Neural cell (in vitro differentiated cells): ENCODE data around the gene LAMA5. TPM values are rescaled to one million over a fixed set of nuclear protein-coding genes. Genes with fewer than 3 reads are reported as not detected.

Source experiments
- H2AFZ ChIP-seq: fragments of 200-600, 300-800 bp; sonication (generic), shearing (Covaris generic); 2 replicates; pipeline ENCODE4 v1.6.0; 2014; ENCODE audit warnings: low read depth, mild to moderate bottlenecking, antibody characterized with exemption, low read length, moderate library complexity
- H3F3A ChIP-seq: fragments of 200-600 bp; shearing (Covaris generic); 2 replicates; pipeline ENCODE4 v1.6.1; 2016; ENCODE audit warnings: mild to moderate bottlenecking, moderate library complexity, mixed read lengths, antibody characterized with exemption, low read length; ENCODE audit not compliant: insufficient read depth, poor library complexity, severe bottlenecking
- H3K27ac ChIP-seq: fragments of 200-600, 300-800 bp; sonication (generic), shearing (Covaris generic); 2 replicates; pipeline ENCODE4 v1.5.1; 2014; ENCODE audit warnings: mild to moderate bottlenecking, low read length, moderate library complexity
- H3K27me3 ChIP-seq: fragments of 300-800, 200-600 bp; sonication (generic), shearing (Covaris generic); 2 replicates; pipeline ENCODE4 v1.6.0; 2014; ENCODE audit warnings: mild to moderate bottlenecking, low read depth, low read length, moderate library complexity; ENCODE audit not compliant: insufficient read depth
- H3K36me3 ChIP-seq: fragments of 300-800, 200-600 bp; sonication (generic), shearing (Covaris generic); 2 replicates; pipeline ENCODE4 v1.5.1; 2014; ENCODE audit warnings: mild to moderate bottlenecking, antibody characterized with exemption, low read length, moderate library complexity; ENCODE audit not compliant: insufficient read depth
- H3K4me2 ChIP-seq: fragments of 300-800, 200-600 bp; sonication (generic), shearing (Covaris generic); 2 replicates; pipeline ENCODE4 v1.6.0; 2014; ENCODE audit warnings: mild to moderate bottlenecking, low read length
- H3K4me3 ChIP-seq: fragments of 300-800, 200-600 bp; sonication (generic), shearing (Covaris generic); 2 replicates; pipeline ENCODE4 v1.5.1; 2014; ENCODE audit warnings: mild to moderate bottlenecking, low read length, moderate library complexity
- H3K79me2 ChIP-seq: fragments of 200-600 bp; shearing (Covaris generic); replicated peaks from 2 replicates; pipeline ENCODE4 v1.6.0; 2014; ENCODE audit warnings: mild to moderate bottlenecking, low read length, moderate library complexity; ENCODE audit not compliant: insufficient read depth
- H3K9ac ChIP-seq: fragments of 300-800, 200-600 bp; sonication (generic), shearing (Covaris generic); 2 replicates; pipeline ENCODE4 v1.6.1; 2016; ENCODE audit warnings: mild to moderate bottlenecking, low read length, mixed read lengths
- H3K9me2 ChIP-seq: fragments of 200-600 bp; shearing (Covaris generic); 2 replicates; pipeline ENCODE4 v1.6.1; 2016; ENCODE audit warnings: mild to moderate bottlenecking, low read length, mixed read lengths; ENCODE audit not compliant: insufficient read depth
- H3K9me3 ChIP-seq: fragments of 200-600, 300-800 bp; sonication (generic), shearing (Covaris generic); 2 replicates; pipeline ENCODE4 v1.6.1; 2016; ENCODE audit warnings: mild to moderate bottlenecking, mixed run types, low read length, moderate library complexity, mixed read lengths
- H4K20me1 ChIP-seq: fragments of 200-600 bp; shearing (Covaris generic); 2 replicates; pipeline ENCODE4 v1.6.1; 2016; ENCODE audit warnings: mild to moderate bottlenecking, mixed run types; ENCODE audit not compliant: insufficient read depth
- CTCF ChIP-seq: fragments of 450-650 bp; IDR thresholded peaks from 2 replicates; pipeline ENCODE4 v1.5.1; 2014; ENCODE audit warnings: antibody characterized with exemption, mild to moderate bottlenecking, moderate library complexity; ENCODE audit not compliant: poor library complexity, severe bottlenecking
- EP300 ChIP-seq: fragments of 450-650 bp; conservative IDR thresholded peaks from 2 replicates; pipeline ENCODE4 v1.6.1; 2014; ENCODE audit warnings: antibody characterized with exemption, mild to moderate bottlenecking, moderate library complexity; ENCODE audit not compliant: poor library complexity, severe bottlenecking
- EZH2 ChIP-seq: fragments of 200-600, 300-800 bp; shearing (Covaris generic), sonication (generic); IDR thresholded peaks from 2 replicates; pipeline ENCODE4 v1.6.1; 2014; ENCODE audit warnings: antibody characterized with exemption, low read length, borderline replicate concordance, mild to moderate bottlenecking; ENCODE audit not compliant: insufficient read depth, poor library complexity, severe bottlenecking
- MXI1 ChIP-seq: fragments of 450-650 bp; conservative IDR thresholded peaks from 2 replicates; pipeline ENCODE4 v1.6.1; 2014; ENCODE audit warnings: antibody characterized with exemption, mild to moderate bottlenecking; ENCODE audit not compliant: poor library complexity, severe bottlenecking
- POLR2AphosphoS5 ChIP-seq: IDR thresholded peaks from 2 replicates; pipeline ENCODE4 v1.6.1; 2012
- RAD21 ChIP-seq: fragments of 450-650 bp; conservative IDR thresholded peaks from 2 replicates; pipeline ENCODE4 v1.6.1; 2014; ENCODE audit warnings: antibody characterized with exemption, mild to moderate bottlenecking, moderate library complexity
- REST ChIP-seq: IDR thresholded peaks from 2 replicates; pipeline ENCODE4 v1.6.1; 2012; ENCODE audit warnings: borderline replicate concordance
- SMC3 ChIP-seq: fragments of 450-650 bp; conservative IDR thresholded peaks from 2 replicates; pipeline ENCODE4 v1.6.1; 2014; ENCODE audit warnings: antibody characterized with exemption, mild to moderate bottlenecking, moderate library complexity; ENCODE audit not compliant: poor library complexity
- TAF1 ChIP-seq: IDR thresholded peaks from 2 replicates; pipeline ENCODE4 v1.6.1; 2012; ENCODE audit warnings: low read depth
- polyA plus RNA-seq: library from polyadenylated mRNA; depleted of rRNA; stranded (reverse); fragments of >200 nt; gene quantifications from 2 replicates; pipeline ENCODE4 v1.2.3, GENCODE V29; 2014

LAMA5 gene
- polyA plus RNA-seq, 1 donor from 2014 or later = 27.2 TPM

- H3K79me2 ChIP-seq = no peaks in the 10 kb centered on the region
- H3K4me3 ChIP-seq = no peak overlapping the region
- no peak overlapping the region for H2AFZ ChIP-seq
- H3K27me3 ChIP-seq = no peaks in the 10 kb centered on the region
- H4K20me1 ChIP-seq = no peaks in the 10 kb centered on the region
- no peaks in the 10 kb centered on the region for H3K9me3 ChIP-seq
- H3K9ac ChIP-seq = no peak overlapping the region
- no peaks in the 10 kb centered on the region for H3K36me3 ChIP-seq
- no peak overlapping the region for H3K27ac ChIP-seq
- TF ChIP-seq TAF1 = no peak
- TF ChIP-seq SMC3 = no peak
- no peak for TF ChIP-seq RAD21
- no peak for TF ChIP-seq EP300
- TF ChIP-seq POLR2AphosphoS5 = no peak
- TF ChIP-seq CTCF = no peak
- TF ChIP-seq REST = no peak
- TF ChIP-seq MXI1 = no peak
- TF ChIP-seq EZH2 = no peak
- H3K9me2 ChIP-seq = no peaks in the 10 kb centered on the region
- H3F3A ChIP-seq = no peaks in the 10 kb centered on the region
- H3K4me2 ChIP-seq = no peak overlapping the region
These were observed 5.2 kb upstream of the LAMA5 start for GRCh38 chr20:62372042-62372993.

- H3K36me3 ChIP-seq = no peaks in the 10 kb centered on the region
- H4K20me1 ChIP-seq = no peaks in the 10 kb centered on the region
- no peak overlapping the region for H2AFZ ChIP-seq
- no peaks in the 10 kb centered on the region for H3K79me2 ChIP-seq
- H3K27me3 ChIP-seq = no peaks in the 10 kb centered on the region
- TF ChIP-seq MXI1 (no peak), EZH2 (no peak), REST (no peak), TAF1 (no peak), RAD21 (no peak), EP300 (no peak)
- H3K9me2 ChIP-seq = no peaks in the 10 kb centered on the region
- no peak overlapping the region for H3K4me3 ChIP-seq
- H3K9ac ChIP-seq = no peak overlapping the region
- H3K27ac ChIP-seq = no peak overlapping the region
- no peak overlapping the region for H3K4me2 ChIP-seq
- H3K9me3 ChIP-seq = no peaks in the 10 kb centered on the region
- no peaks in the 10 kb centered on the region for H3F3A ChIP-seq
These were observed 4.5 kb upstream of the LAMA5 start for GRCh38 chr20:62371588-62372041.
